ENCODE measurements around the gene MAN1C1. TPM values are rescaled to one million over a fixed set of nuclear protein-coding genes. Genes with fewer than 3 reads are reported as not detected.
A peak's percentile ranks its signal among the peaks of the same experiment; 100 is the strongest.
"Not testable (repeated sequence)": the region's sequence is repeated elsewhere in the genome, so short reads cannot be mapped to it uniquely, and the experiment has no call there.

The MAN1C1 gene
- total and polyA plus RNA-seq, 8 donors: 4.3 to 33.9 (median 6.1) TPM

DNA sequence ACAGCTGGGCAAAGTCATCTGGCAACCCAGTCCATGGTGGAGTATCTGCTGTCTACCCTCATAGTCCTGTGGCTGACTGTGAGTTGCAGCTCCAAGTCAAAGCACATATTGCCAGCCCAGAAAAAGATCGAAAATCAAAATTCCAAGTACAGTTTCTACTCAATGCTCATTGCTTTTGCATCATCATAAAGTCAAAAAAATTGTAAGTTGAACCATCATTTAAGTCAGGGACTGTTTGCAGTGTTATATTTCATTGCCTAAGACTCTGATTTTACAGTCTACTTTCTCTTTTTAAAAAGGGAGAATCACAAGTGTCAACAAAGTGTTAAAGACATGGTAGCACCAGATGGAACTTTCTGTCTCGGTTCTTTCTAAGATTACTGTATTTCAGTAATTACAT, 22.7 kb upstream of the MAN1C1 start:
- TF ChIP-seq, protein P1, sequence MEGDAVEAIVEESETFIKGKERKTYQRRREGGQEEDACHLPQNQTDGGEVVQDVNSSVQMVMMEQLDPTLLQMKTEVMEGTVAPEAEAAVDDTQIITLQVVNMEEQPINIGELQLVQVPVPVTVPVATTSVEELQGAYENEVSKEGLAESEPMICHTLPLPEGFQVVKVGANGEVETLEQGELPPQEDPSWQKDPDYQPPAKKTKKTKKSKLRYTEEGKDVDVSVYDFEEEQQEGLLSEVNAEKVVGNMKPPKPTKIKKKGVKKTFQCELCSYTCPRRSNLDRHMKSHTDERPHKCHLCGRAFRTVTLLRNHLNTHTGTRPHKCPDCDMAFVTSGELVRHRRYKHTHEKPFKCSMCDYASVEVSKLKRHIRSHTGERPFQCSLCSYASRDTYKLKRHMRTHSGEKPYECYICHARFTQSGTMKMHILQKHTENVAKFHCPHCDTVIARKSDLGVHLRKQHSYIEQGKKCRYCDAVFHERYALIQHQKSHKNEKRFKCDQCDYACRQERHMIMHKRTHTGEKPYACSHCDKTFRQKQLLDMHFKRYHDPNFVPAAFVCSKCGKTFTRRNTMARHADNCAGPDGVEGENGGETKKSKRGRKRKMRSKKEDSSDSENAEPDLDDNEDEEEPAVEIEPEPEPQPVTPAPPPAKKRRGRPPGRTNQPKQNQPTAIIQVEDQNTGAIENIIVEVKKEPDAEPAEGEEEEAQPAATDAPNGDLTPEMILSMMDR (IDR thresholded peaks at IDR 0.05): no peak
- TF ChIP-seq POLR2A (IDR thresholded peaks at IDR 0.05) (no peak), EP300 (IDR thresholded peaks at IDR 0.05) (no peak), POLR2AphosphoS5 (IDR thresholded peaks at IDR 0.05) (no peak)
- no peak for DNase-seq
- Histone ChIP-seq H3K27ac (no peak overlapping the region), H3K27me3 (no peaks in the 10 kb centered on the region), H3K36me3 (no peaks in the 10 kb centered on the region), H3K4me1 (peaks cover 15 to 19% (median 17%) of the 10 kb centered on the region in 4 donors), H3K9me3 (peaks cover 0 to 5% (median 2%) of the 10 kb centered on the region in 4 donors), H3K4me3 (no peak overlapping the region)
- WGBS, 5 donors: 75 to 87% (median 82%) methylated on average over 2 of the region's 2 CpGs
- intact Hi-C loops (cut with DNase I; ENCODE audit: low total_unique reads): no loop called here

DNA sequence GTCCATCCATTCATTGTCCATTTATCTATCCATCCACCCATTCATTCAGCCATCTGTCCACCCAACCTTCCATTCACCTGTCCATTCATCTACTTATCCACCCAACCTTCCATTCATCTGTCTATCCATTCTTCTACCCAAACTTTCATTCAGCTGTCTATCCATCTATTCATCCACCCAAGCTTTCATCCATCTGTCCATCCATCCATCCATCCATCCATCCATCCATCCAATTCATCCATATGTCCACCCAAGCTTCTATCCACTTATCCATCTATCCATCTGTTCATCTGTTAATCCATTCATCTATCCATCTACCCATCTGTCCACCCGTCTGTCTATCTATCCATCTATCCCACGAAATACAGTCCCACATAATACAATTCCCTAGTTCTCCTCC, 21.6 kb upstream of the MAN1C1 start:
- no peaks in the 10 kb centered on the region for H3K27me3 ChIP-seq
- peaks cover 11 to 13% (median 11%) of the 10 kb centered on the region in 4 donors for H3K4me1 ChIP-seq
- 69 to 92% (median 85%) methylated on average over 2 of the region's 2 CpGs for WGBS, 5 donors
- no peak for DNase-seq
- no peaks in the 10 kb centered on the region for H3K36me3 ChIP-seq
- peaks cover 0 to 8% (median 6%) of the 10 kb centered on the region in 4 donors for H3K9me3 ChIP-seq
- intact Hi-C loops (cut with DNase I; ENCODE audit: low total_unique reads): no loop called here
- TF ChIP-seq, protein P1 (IDR thresholded peaks at IDR 0.05): no peak
- TF ChIP-seq POLR2AphosphoS5 (IDR thresholded peaks at IDR 0.05) (no peak), POLR2A (IDR thresholded peaks at IDR 0.05) (no peak), EP300 (IDR thresholded peaks at IDR 0.05) (no peak)
- no peak overlapping the region for H3K27ac ChIP-seq
- no peak overlapping the region for H3K4me3 ChIP-seq

DNA sequence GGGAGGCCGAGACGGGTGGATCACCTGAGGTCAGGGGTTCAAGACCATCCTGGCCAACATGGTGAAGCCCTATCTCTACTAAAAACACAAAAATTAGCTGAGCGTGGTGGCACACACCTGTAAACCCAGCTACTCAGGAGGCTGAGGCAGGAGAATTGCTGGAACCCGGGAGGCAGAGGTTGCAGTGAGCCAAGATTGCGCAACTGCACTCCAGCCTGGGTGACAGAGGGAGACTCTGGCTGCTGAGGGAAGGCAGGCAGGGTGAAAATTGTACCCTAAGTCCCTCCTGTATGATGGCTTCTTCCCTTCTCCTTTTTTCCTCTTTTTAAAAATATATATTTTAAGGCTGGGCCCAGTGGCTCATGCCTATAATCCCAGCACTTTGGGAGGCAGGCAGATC, 19.9 kb upstream of the MAN1C1 start:
- H3K36me3 ChIP-seq; H3K4me1 ChIP-seq; intact Hi-C loops (cut with DNase I; ENCODE audit: low total_unique reads); H3K9me3 ChIP-seq; DNase-seq; H3K27me3 ChIP-seq; H3K27ac ChIP-seq; H3K4me3 ChIP-seq: not testable (repeated sequence)
- WGBS, 5 donors: 96 to 99% (median 96%) methylated on average over 5 of the region's 5 CpGs

DNA sequence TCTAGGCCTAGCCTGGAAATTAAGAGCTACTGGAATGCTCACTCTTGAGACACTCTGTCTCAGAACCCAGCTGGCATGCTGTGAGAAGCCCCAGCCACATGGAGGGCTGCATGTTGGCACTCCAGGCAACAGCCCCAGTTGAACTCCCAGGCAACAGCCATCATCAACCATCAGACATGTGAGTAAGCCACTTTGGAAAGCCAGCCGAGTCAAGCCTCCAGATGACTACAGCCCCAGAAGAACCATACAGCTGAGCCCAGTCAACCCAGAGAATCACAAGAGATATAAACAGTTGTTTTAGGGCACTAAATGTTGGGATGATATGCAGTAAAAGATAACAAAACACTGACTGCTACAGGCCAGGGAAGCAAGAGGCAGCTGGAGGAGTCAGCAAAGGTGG, 17.7 kb upstream of the MAN1C1 start:
- TF ChIP-seq EP300 (IDR thresholded peaks at IDR 0.05) (no peak), POLR2A (IDR thresholded peaks at IDR 0.05) (no peak), POLR2AphosphoS5 (IDR thresholded peaks at IDR 0.05) (no peak)
- TF ChIP-seq, protein P1 (IDR thresholded peaks at IDR 0.05): no peak
- no peaks in the 10 kb centered on the region for H3K27me3 ChIP-seq
- no peak overlapping the region for H3K4me3 ChIP-seq
- no peak for DNase-seq
- H3K9me3 ChIP-seq: peaks cover 0 to 8% (median 6%) of the 10 kb centered on the region in 4 donors
- no peaks in the 10 kb centered on the region for H3K36me3 ChIP-seq
- 86 to 100% (median 100%) methylated on average over 1 of the region's 1 CpG for WGBS, 5 donors
- intact Hi-C loops (cut with DNase I; ENCODE audit: low total_unique reads): no loop called here
- H3K27ac ChIP-seq: no peak overlapping the region
- H3K4me1 ChIP-seq: peaks cover 0 to 12% (median 4%) of the 10 kb centered on the region in 4 donors

DNA sequence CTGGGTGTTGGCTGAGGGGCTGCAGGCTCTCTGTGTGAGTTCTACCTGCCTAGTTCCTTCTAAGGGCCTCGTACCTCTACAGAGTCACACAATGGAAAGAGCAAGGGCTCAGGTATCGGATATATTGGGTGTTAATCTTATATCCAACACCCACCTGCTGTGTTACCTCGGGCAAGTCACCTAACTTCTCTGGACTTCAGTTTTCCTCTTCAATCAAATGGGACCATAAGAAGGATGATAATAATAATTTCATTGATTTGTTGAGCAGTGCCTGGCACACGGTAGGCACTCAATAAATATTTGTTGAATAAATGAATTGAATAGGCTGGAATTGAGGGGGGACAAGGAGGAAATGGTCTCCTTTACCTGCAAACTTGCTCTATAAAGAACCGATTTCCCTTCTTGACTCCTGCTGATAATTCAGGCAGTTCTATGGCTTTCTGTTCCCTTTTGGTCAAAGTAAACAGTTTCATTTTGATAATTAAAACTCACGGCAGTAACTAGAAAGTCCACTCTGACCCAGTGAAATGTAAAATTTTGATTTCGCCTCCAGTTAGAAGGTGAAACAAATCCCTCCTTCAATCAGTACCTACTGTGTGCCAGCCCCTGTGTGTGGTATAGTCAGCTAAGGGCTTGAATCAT, 16.5 kb upstream of the MAN1C1 start:
- no peak for DNase-seq
- intact Hi-C loops (cut with DNase I; ENCODE audit: low total_unique reads): no loop called here
- Histone ChIP-seq H3K9me3 (peaks cover 0 to 8% (median 6%) of the 10 kb centered on the region in 4 donors), H3K27me3 (no peaks in the 10 kb centered on the region), H3K4me1 (peaks cover 0 to 12% (median 4%) of the 10 kb centered on the region in 4 donors), H3K27ac (peak overlapping the region in 1 of 5 donors; percentile 20), H3K36me3 (no peaks in the 10 kb centered on the region), H3K4me3 (no peak overlapping the region)
- no peak for TF ChIP-seq POLR2AphosphoS5 (IDR thresholded peaks at IDR 0.05)
- TF ChIP-seq, protein P1 (IDR thresholded peaks at IDR 0.05): no peak
- TF ChIP-seq POLR2A (IDR thresholded peaks at IDR 0.05): no peak
- no peak for TF ChIP-seq EP300 (IDR thresholded peaks at IDR 0.05)
- WGBS, 5 donors: 49 to 73% (median 59%) methylated on average over 7 of the region's 7 CpGs
